ENCODE measurements around the gene KPNA1.

Gene KPNA1

DNA sequence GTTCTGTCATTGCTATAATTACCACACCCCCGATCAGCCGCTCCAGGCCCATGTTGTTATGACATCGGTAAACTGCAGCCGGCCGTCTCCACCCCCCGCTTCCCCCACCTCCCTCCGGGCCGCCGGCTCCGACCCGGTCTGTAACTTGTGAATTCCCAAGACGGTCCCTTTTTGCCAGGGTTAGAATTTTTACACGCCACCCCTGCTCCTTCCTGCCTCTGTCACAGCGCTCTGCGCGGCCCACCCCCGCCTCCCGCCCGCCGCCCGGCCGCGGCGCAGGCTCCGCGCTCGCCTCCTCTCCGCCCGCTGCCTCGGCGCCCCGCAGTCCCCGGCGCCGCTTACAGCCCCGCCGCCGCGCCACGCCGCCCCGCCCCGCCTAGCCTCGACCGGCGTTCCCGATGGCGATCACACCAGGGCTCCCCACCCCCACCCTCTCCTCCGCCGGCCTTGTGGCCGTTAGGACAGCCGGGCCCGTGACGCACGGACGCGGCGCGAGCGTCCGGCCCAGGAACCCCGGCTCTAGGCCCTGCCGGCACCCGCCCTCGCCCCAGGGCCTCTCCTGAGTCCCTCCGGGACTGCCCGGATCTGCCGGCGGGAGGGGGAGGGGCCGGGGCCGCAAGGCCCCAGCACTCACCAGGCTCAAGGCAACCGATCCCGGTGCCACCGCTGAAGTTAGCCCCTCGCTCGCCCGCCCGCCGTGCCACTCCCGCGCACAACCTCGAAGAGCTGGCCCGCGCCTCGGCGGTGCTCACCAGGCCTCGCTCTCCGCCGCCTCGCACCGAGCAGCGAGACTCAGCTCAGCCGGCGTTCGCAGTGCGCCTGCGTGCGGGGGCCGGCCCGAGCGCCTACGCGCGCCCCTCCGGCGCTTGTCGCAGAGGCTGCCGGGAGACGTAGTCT lies at the start of gene KPNA1:
KPNA1 (minus strand) TSS at position 817 of the 897 bp plus-strand sequence. CDS start 18,374 bp downstream, outside the sequence.
- peak; percentile 86 for DNase-seq

DNA sequence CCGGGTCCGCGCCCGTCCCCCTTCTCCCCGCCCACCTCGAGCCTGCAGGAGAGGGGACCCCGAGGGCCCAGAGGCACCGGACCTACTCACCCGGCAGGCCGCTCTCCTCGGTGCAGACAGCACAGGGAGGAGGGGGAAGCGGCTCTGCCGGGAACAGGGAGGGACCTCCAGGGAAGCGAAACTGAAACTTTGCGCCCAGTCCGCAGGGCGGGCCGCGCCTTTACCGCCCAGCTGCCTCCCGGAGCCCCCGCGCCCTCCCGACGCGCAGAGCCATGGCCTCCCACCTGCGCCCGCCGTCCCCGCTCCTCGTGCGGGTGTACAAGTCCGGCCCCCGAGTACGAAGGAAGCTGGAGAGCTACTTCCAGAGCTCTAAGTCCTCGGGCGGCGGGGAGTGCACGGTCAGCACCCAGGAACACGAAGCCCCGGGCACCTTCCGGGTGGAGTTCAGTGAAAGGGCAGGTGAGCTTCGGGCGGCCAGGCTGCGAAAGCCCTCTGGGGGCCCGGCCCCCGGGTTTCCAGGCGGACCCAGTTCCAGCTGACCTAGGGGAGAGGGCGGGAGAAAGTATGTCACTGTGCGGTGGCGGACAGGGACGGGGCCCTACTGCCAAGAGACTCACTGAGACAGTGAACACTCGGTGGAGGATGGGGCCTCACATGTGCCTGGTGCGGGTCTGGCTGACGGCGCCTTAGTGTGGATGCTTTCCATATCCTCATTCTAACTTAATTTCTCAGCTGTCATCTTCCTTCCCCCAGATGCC lies 49.6 kb upstream of the KPNA1 start, which contains the start of the genes DTX3L and PARP9:
DTX3L (plus strand) TSS at position 184 of the 758 bp plus-strand sequence; CDS start at position 273, 89 bp downstream.
PARP9 (minus strand) TSS at position 146 of the 758 bp plus-strand sequence. CDS start 4,680 bp downstream, outside the sequence.
- DNase-seq, result peak; percentile 80

DNA sequence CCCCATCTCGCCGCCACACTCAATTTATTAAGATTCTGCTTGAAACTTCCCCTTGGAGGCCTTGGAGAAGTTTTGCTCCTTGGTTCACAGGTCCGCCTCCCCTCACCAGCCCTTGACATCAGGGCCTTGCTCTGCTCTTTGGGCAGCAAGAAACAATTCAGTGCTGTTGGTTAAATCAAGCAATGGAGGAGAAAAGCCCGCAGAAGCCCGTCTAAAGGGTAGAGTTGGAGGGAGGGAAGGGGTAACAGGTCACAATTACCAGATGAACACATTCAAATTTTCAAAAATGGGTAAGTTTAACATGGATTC lies 48.9 kb upstream of the KPNA1 start:
- DNase-seq, result peak; percentile 20

DNA sequence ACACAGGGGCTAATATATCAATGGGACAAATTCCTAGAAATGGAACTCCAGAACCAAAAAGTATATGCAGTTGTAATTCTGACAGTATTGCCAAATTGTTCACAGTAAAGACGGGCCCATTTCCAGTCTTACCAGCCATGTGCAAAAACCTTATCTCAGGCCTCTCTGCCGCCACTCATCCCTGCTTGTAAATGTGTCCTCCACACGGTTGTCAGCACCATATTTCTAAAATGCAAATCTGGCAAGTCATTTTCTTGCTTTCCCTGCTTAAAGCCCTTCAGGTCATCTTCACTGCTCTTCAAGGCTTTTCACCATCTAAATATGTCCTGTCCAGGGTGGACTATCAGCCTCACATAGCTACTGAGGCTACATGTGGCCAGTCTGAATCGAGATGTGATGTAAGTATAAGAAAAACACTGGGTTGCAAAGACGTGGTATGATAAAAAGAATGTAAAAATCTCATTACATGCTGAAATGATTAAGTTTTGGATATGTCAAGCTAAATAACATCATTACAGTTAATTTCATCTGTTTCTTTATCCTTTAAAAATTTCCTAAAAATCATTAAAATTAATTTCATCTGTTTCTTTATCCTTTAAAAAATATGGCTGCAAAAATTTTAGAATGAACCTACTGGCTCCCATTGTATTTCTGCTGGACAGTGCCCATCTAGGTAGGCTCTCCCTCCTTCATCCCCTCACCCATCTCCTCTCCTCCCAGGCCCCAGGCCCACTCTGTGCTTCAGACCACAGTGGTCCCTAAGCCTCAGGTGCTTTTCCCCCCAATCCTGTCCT lies 48.4 kb upstream of the KPNA1 start:
- DNase-seq, result no peak

DNA sequence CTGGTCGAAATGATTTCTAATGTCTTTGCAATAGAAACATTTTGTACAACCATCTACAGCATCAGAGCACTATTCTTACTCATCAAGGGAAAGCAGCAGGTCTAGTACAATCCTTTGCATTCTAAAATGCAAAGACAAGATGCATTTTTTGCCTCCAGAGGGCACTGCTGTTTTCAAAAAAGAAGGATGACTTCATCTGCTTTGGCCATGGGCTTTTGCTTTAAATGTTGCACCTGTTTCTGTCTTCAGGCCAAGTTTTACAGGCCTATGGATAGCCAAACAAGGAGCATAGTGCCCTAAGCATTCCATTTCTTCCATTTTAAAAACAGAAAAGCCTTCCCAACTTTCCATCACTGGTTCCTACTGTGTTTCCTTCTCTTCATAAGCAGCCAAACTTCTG lies 45.9 kb upstream of the KPNA1 start:
- peak; percentile 70 for DNase-seq

DNA sequence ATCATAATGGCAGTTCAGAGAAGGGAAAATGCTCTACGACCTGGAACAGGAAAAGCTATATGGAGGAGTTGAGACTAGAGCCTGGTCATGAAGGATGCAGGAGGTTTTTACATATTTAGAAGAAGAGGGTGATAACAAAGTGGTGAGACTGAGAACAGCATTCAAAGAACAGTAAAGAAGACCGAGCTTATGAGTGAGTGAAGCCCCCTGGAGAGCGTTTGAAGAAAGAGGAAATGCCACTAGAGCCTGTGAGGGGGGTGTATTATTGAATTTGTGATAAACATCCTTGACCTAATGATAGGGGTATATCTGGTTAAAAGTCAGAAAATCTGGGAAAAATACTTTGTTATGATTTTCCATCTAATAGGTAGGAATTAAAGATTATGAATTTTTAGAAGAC lies 45.2 kb upstream of the KPNA1 start:
- DNase-seq, result no peak

DNA sequence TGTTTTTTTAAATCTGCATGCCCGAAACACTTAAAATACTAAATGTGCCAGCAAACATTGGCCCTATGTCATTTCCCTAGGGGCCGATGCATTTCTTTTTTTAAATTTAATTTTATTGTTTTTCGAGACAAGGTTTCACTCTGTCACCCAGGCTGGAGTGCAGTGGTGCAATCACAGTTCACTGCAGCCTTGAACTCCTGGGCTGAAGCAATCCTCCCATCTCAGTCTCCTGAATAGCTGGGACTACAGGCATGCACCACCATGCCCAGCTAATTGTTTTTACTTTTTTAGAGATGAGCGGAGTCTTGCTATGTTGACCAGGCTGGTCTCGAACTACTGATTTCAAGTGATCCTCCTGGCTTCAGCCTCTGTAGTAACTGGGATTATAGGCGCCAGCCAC lies 43.9 kb upstream of the KPNA1 start:
- DNase-seq, result no peak

DNA sequence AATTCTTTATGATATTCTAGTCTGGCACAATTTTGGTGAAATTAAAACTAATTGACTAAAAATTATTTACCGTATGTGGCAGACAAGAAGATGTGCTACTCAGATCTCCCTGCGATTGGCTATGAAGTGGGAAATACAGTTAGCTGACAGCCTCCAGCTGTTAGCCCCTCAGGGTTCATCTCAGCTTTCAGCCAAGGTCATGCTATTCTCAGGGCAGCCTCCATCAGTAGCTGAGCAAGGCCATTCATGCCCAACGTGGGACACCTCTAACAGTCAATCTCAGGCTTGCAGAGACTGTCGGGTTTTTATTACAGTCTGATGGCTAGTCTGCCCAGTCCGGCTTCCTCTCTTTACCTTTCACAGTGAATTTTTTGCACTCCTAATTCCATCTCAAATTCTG lies 42.6 kb upstream of the KPNA1 start:
- no peak for DNase-seq

DNA sequence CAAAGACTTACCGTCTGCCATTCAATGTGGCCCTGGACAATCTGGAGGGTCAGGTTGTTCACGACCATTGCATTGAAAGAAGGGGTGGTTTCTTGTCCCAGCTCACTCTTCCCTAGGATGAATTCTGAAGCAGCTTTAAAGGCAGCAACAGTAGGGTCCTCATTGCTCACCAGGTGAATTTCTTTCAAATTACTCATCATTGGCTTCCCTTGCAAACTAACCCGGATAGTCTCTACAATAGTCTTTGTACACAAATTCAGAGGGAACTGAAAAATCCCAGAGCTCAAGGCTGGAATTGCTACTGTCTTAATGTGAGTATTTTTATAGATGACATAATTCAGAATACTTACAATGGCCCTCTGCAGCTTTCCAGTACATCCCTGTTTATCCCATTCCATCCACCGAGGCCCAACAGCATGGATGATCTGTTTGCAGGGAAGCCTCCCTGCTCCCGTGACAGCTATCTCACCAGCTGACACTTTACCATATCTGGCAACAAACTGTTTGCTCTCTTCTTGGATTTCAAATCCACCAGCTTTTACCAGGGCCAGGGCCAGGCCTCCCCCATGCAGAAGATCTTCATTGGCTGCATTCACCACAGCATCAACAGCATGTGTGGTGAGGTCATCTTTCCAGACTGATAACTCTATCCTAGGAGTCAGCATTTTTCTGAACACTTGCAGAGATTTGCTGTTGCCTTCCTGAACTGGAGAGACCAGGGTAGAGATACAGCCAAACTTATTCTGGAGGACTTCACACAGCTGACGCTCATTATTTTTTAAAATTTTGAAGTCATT lies 40.7 kb upstream of the KPNA1 start:
- no peak for DNase-seq

DNA sequence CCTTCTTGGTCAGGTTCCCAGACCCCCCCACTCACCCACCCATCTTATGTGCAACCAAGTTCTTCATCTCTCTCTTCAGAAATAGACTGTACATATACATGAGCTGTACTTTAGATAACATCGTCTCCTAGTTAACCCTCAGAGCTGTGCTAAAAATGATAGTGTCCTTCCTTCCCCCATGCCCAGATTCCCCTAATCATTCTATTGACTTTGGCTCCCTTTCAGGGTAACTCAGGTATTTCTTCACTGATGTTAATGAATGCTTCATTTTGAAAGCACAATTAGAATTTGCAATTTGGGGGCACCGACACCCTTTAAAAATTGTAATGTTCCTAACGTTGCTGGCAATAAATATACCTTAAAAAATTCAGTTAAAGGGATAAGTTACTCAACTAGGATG lies 38.4 kb upstream of the KPNA1 start:
- no peak for DNase-seq

DNA sequence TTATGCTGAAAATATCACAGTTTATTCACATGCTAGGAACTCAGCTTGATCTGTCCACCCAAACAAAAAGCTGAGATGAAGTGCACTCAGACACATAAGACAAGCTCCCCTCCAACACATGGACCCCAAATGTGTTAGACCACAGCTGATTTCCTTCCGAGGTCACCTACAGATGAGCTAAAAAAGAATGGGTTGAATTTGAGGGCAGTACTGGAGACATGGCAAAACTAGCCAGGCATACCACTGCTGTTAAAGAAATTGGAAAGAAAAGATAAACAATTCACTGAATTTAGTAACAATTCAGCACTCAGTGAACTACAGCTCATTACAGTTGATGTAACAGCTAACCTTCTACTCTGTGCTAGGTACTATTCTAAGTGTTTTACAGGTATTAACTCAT lies 33.9 kb upstream of the KPNA1 start:
- DNase-seq, result no peak

DNA sequence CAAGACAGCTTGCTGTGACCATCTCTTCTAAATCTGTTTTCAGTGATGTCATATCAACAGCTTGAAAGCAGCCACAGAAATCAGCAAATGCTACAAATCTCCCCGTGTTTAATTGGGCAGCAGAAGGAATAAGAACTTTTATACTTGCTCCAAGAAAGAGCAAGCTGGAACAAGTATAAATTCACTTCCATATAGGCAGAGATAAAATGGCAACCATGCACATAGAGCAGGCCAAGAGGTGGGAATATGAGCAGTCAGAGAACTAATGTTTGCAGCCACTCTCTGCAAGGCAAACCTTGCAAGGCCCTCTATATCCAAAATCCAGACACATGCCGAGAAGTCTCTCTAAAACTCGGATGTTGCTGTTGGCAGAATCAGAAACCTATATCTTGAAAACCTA lies 33.3 kb upstream of the KPNA1 start:
- no peak for DNase-seq

DNA sequence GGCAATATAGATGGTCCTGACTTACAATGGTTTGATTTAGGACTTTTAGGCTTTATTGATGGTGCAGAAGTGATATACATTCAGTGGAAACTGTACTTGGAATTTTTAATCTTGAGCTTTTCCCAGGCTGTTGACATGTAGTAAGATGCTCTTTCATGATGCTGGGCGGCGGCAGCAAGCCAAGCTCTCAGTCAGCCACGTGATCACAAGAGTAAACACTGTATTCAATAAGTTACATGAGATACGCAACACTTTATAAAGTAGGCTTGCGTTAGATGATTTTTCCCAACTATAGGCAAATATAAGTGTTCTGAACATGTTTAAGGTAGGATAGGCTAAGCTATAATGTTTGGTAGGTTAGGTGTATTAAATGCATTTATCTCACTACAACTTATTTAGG lies 31.4 kb upstream of the KPNA1 start:
- DNase-seq, result no peak

DNA sequence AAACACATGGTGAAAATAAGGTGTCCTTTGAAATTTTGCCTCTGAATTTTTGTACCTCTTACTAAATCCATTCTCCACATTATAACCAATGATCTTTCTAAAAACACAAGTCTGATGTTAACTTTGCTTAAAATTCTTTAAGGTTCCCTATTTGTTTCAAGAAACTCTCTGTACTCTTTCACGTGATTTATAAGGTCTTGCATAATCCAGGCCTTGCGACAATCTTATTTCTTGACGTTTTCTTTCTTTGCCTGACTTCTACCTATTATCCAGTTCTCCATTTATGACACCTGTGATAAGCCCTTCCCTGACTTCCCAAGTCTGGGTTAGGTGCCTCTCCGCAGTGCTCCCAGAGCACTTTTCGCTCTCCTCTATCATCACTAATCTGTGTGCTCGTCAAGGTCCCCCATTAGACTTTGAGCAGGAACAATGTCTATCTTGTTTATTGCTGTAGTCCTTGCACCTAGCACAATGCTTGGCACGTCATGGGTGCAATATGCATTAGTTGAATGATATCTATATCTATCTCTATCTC lies 24.3 kb upstream of the KPNA1 start:
- no peak for DNase-seq

DNA sequence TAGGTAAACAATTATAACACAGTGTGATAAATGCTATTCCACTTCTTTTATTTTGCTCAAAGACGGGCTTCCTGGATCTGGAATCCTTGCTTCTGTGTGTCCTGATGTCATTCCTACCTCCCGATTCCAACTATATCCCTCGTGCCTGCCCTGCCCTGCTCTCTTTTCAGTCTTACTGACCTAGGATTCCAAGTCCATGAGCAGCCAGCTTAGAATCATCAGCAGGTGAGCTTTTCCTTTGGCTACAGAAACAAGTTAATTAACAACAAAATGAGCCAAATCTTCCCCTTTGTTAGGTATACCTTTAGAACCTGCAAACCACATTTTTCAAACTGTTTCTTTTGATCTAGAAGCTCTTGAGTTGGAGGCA lies 21.9 kb upstream of the KPNA1 start:
- no peak for DNase-seq

DNA sequence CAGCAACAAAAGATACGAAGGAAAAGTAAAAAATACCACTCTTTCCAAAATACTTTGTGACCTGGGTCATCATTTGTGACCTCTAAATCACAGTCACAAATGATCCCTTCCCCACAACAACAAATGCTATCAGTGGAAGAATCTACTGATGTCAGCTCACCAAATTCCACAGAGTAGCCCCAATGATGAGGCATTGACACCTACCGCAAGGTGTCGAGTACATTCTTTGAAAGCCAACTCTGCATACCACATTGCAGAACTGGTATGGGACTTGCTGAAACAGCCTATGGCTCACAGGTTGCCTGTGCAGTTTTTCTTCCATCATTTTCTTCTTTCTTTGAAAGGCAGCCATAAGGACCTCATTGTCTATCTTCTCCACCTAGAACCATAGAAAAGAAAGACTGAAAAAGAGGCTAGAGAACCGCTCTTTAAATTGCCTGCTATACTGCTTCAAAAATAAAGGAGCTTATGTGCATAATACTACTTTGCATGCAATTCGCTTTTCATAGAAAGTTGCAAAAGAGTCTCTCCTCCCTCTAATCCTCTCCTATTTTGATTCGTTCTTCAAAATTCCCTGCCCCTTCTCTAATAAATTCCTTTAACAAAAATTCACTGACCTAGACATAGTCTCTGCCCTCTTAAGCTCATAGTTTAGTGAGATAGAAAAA lies 21.4 kb upstream of the KPNA1 start:
- no peak for DNase-seq

DNA sequence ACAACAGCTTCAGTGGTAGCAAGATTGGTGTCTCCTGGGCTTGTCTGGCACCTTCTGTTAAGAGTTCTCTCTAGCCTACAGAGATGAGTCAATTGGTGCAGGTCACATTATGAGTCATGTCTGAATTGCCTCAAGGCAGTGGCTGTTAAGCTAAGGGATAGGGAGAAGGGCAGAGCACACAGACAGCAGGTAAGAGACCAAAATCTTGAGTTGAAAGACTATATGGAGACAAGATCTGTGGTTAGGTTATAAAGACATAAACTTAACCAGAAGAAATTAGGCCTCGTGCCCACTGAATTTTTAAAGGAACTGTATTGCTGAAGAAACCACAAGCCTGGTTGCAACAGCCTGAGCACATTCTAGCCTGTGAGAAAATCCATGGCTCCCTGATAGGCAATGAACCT lies 19.2 kb upstream of the KPNA1 start:
- DNase-seq, result peak; percentile 12

DNA sequence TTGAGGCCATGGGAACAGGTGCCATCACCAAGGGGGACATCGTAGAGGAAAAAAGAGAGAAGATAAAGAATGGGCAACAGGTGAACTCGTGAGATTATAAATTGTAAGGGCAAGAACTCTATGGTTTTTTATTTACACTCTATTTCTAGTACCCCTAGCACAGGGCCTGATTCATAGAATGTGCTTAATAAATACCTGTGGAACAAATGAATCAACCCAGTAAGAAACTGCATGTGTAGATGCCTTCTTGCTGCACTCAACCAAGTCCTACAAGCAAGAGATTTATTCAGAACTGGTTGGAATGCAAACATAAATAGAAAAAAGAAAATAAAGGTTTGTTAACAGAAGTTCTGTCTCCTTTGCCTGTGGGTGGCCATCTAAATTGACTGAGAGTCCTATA lies 18.7 kb upstream of the KPNA1 start:
- no peak for DNase-seq

DNA sequence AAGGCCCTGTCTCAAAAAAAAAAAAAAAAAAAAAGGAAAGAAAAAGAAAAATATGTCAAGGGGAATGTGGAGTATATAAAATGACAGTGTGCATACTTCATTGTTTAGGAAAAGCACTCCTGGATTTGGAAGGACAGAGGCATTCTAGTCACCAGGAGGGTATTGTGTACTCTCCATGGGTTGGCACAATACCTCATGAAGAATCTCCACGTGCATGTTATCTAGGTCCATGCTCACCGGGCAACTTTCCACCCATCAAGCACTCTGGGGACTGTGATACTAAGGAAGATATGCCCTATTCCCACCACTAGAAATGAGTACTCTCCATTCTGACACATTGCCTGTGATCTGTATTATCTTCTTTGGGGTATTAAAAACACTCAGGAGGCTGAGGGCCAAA lies 15.4 kb upstream of the KPNA1 start:
- DNase-seq, result no peak

DNA sequence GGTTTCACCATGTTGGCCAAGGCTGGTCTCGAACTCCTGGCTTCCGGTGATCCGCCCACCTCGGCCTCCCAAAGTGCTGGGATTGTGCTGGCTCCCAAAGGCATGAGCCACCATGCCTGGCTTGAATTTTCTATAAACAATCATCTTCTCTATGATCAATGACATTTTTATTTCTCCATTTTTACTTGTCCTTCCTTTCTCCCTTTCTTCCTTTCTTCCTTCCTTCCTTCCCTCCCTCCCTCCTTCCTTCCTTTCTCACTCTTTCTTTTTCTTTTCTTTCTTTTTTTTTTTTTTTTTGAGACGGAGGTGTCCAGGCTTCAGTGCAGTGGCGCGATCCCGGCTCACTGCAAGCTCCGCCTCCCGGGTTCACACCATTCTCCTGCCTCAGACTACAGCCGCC lies 8.6 kb upstream of the KPNA1 start:
- DNase-seq, result no peak

DNA sequence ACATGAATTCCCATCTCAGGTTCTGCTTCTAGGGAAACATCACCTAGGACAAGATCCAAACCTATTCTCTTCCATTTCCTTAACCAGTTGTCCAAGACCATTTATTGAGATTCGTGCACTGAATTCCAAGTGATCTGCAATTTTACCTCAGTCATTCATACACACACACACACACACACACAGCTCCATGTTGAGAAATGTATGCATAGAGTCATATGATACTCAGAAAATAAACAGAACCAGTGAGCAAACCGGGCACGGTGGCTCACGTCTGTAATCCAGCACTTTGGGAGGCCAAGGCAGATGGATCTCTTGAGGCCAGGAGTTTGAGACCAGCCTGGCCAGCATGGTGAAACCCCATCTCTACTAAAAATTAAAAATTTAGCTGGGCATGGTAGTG lies 6.1 kb upstream of the KPNA1 start:
- DNase-seq, result no peak

DNA sequence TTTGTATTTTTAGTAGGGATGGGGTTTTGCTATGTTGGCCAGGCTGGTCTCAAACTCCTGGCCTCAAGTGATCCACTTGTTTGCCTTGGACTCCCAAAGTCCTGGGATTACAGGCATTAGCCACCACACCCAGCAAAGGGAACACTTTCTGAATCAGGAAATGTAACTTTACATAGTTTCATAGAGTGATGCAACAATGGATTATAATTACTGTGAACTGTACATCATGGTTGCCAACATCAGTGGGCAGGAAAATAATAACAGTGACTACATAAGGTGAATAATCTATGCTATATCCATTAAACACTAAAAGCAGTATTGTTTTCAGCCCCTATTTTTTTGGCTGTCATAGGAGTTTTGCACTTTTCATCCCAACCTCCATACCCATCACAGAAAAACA lies 5.0 kb upstream of the KPNA1 start:
- no peak for DNase-seq
